NCI-H2227 (cell line): ENCODE results near the gene TRAFD1.

Experiments used
- DNase-seq: peaks from one replicate; lab custom pipeline; 2025; ENCODE audit not compliant: unreplicated experiment; lab: John Stamatoyannopoulos, UW

The TRAFD1 gene

DNA sequence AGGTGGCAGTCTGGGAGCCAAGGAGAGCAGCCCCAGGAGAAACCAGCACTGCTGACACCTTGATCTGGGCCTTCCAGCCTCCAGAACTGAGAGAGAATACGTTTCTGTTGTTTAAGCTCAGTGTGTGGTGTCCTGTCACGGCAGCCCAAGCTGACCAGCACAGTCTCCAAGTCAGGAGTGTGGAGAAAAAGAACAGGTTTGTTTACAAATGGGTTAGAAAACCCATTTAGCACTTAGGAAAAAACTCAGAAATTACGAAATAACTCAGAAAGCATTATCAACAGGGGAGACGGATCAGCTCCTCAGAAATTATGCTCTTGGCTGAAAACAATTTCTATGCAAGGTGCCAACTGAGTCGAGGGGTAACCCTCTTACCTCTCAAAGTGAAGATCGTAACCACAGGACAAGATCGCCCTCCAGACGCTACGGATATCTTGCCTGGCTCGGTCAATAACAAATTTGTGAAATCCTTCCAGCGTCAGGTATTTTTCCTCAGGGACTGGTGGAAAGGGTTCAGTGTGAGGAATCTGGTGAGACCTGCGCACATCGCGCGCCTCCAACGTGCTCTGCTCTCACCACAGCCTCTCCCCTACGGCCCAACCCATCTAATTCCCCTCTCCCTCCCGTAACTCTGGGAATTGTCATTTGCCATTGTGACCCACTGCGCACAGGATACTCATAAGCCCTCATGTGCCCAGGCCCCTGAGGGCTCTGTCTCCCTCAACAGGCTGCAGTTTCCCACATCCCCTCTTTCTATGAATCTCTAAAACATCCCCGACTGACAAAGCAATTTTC is 50.2 kb downstream of the TRAFD1 start:
- DNase-seq: no peak

DNA sequence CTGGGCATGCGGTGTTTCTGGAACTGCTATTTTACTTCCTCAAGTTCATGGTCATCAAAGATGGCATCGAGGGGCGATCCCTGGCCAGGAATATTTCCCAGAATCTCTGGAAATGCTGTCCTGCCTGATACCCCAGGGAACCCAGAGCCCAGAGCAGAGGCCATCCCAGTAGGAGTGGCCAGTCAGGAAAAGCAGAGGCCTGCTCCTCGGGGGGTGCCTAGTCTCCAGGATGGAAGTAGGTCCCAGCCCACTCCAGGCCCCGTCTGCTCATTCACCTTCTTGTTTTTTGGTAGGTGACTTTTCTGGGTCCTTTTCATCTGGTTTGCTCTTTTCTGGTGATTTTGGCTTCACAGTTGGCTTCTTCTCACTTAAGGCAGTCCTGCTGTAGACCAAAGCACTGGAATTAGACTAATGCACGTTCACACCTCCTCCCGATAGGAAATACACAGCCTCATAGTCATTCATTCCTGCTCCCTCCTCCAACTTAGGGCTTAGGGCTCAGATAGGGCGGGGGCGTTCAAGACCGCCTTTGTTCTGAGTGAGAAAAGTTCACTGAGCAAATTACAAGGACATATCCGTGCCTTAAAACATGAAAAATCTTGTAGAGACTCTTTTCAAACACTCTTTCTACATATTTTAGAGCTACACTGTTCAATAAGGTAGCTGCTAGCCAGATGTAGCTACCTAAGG is 51.1 kb downstream of the TRAFD1 start:
- no peak for DNase-seq

DNA sequence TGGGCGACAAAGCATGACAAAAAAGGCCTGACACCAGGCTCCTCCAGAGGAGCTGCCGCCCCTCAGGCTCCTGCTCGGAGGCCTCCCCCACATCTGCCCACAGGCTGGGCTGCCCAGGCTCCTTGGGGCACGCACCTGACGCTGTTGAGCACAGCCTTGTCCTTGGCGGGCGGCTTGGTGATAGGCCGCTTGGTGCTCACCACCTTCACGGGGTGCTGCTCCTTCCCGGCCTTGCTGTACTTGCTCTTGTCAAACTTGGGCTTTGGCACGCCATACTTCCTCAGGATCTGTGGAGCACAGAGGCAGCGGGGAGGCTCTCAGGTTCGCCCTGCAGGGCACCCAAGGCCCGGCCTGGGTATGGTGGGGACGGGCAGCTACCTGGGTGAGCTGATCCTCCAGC is 53.4 kb downstream of the TRAFD1 start:
- DNase-seq: no peak

DNA sequence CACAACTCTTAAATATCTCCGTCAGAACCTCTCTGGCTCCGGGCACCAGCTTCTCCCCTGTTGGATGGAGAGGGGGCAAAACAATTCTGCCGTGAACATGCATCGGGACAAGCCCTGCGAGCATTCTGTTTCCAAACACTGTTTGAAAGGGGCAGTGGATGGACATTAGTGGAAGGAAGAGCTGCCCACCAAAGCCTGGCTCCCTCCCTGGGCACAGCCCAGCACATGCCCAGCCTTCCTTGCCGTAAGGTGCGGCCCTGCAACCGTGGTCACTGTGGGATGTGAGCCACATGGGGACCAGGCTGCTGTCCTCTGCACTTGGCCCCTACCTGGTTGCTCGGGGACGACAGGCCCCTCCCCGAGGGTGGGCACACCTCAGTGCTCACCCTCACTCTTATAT is 54.0 kb downstream of the TRAFD1 start:
- no peak for DNase-seq

DNA sequence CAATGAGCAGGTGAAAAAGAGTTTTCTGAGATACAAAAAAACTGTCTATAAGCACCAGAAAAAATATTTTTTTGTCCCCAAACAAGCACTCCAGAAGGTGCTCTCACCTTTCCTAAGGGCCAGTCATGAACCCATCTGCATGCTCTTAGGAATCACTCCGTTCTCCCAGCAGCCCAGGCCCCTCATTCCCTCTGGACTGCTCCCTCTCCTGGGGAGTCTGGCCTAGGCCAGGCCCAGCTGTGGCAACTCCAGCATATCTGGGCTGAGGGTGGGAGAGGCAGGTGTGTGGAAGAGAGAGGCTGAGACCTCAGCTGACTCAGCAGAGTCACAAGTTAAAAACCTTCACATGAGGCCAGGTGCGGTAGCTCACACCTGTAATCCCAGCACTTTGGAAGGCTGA is 54.6 kb downstream of the TRAFD1 start:
- DNase-seq: no peak

DNA sequence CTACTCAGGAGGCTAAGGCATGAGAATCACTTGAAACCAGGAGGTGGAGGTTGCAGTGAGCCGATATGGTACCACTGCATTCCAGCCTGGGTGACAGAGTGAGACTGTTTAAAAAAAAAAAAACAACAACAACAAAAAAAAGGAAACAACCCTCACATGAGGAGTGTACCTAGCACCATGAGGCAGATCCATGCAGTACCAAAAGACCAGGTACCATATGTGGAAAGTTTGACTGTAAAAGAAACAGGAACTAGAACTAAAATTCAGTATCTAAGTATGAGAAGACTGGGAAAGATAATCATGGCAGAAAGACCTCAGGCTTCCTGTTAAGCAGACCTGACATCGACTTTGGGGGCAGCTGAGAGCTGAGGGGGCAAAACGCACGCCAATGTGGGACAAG is 55.1 kb downstream of the TRAFD1 start:
- no peak for DNase-seq

DNA sequence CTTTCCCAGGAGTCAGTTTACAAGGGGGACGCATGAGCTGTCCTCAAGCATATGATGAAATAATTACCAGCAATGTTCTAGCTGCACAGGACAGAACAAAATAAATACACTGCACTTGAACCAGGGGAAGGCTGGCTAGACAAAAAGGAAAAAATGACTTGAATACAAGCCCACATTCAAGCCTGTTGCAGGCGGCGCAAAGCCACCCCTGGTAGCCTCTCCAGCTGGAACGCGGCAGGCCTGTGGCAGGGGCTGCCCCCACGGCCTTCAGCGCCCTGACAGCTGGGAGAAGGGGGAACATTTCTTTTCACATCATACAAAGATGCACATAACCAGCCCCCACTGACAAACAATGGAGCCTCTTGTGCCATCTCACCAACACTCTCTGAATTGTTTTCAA is 57.1 kb downstream of the TRAFD1 start:
- DNase-seq: no peak

DNA sequence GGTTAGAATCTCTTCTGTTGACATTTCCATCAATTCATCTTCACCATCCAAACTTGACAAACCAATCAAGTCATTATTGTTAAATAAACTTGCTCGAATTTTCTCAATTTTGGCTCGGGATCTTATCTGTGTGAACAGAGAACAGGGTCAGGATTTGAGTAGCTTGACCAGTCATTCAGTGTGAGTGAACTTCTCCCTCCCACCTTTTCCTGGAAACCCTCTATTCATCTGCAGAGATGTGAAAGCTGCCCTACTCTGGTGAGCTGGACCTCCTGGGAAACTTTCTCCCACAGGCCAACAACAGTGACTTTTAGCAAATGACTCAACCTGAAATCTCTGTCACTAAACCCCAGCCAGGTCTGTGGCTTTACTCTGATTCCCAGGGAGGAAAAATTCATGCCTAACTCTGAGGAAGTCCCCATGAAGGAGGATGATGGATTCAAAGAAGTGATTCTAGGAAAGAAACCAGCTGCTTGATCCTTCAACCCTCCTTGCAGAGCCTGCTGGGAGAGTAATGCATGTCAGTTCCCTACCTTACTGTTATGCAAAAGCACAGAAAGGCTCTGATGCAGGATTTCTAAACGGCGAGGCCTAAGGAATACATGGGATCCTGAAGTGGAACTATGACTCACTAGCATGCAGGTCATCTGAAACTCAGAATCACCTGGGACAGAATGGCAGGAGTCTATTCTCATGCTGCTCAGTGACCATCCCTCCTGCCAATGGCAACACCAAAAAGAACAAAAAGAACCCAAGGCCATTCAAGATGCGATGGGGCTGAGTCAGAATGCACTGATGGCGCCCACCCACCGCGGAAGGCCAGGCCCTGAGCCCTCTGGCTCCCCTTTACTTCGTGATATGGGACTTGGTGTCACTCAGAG is 58.0 kb downstream of the TRAFD1 start:
- no peak for DNase-seq

DNA sequence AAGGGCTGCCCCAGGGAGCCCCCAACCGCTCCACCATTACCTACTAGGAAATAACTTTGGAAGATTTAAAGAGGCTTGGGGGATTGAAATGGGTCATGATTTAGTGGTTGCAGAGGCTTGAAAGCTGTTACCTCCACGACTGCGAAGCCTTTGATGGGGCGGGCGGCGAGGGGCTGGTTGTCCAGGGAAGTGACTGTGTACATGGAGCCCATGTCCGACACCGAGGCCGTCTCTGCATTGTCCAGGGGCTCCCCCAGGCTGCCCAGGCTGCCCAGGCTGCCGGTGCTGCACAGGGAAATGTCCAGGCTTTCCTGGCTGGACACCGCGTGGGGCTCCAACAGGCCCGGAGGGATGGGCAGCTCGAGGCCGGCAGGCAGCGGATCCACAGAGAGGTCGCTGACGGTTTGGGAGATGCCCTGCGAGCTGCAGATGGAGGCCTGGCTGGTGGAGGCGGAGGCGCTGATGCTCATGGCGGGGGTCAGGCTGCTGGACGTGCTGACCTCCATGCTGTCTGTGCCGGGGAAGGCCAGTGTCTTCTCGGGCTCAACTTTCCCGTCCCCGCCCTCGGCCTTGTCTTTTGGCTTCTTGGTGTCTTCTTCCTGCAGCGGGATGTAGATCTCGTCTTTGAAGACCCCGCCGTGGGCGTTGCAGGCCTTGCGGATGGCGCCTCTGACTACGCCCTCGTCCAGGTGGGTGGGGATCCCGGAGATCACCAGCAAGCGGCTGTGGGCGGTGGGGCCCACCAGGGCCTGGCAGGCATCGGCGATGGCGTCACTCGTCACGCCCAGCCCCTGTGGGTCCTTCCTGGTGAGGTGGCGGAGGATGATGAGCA is 58.9 kb downstream of the TRAFD1 start:
- no peak for DNase-seq

DNA sequence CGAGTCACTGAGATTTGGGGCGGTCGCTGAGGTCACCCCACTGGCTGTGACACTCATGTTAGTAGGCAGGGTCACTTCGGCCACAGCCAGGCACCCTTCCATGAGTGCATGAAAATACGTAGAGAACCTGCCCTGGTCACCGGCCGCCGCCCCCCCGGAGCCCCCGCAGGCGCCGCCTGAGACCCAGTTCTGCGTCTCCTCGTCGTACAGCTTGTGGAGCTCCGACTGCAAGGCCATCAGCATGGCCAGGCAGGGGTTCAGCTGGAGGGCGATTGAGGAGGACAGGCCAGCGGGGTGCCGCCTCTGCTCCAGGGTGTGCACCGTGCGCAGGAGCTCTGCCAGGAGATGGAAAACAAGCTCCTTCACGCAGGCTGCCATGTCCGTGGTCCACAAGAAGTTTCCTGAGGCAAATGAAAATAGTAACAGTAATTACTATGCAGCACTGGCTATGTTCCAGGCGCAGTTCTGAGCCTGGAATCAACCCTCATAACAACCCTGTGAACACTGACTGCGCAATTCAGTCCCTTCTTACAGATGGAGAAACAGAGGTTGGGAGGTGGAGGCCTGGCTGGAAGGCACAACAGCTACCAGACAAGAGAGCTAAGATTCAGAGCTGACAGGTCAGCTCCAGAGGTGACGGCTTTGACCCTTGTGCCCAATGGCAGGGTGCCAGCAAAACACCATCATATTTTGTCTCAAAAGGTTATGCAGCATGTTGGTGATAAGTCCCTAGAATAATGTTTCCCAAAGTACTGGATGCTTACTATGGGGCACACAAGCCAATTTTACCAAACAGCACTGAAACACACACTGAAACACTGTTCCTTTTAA is 59.9 kb downstream of the TRAFD1 start:
- DNase-seq: no peak

DNA sequence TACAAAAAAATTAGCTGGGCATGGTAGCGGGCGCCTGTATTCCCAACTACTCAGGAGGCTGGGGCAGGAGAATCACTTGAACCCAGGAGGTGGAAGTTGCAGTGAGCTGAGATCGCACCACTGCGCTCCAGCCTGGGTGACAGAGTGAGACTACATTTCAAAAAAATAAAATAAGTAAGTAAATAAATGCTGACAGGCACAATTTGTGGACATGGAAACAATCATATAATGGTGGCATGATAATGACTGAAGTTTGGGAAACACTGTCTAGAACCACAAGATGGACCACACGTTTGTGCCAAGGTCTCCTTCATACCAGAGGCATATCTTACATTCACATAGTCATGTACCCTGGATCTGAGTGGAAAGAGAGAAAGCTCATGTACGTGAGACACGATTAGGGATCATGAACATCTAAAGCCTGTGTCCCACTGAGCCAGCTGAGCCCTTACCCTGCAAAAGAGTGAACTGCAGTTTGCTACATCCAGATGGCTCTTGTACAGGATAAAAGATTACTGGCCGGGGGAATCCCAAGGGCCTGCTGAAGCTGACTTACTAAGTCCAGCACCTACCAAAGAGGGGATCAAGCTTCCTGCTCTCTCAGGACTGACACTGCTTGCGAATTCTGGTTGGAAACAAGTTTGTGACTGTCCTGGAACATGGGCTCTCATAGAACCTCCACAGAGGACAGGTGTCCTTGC is 62.9 kb downstream of the TRAFD1 start:
- DNase-seq: no peak

DNA sequence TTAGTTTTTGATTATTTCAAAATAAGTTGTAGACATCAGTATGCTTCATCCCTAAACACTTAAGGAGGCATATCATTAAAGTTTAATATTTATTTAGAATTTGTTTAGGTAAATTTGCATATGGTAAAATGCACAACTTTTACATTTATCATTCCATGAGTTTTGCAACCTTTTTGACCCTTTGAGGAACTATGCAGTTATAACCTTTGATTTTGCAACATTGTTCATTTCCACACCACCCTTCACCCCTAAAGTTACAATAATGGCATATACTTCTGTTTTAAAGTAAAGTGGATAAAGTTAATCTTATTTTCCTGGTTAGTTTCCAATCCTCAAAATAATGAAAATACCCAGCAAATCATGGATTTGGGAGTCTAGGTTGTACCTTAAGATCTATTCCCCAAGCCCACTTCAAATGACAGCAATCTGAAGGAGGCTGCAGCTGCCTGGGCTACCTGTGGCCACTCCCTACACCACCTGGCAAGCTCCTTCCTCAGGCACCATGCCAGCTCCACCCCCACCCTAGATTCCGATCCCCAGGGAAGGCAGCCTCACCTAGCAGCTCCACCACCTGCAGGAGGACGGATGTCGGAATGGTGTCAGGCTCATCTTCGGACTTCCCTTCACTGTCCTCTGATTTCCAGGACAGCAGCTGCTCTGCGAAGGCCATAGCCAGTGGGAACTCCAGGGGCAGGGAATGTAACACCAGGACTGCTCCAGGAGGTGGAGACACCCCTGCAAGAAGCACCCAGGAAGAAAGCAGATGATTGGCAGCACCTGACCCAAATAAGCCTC is 65.1 kb downstream of the TRAFD1 start:
- no peak for DNase-seq

DNA sequence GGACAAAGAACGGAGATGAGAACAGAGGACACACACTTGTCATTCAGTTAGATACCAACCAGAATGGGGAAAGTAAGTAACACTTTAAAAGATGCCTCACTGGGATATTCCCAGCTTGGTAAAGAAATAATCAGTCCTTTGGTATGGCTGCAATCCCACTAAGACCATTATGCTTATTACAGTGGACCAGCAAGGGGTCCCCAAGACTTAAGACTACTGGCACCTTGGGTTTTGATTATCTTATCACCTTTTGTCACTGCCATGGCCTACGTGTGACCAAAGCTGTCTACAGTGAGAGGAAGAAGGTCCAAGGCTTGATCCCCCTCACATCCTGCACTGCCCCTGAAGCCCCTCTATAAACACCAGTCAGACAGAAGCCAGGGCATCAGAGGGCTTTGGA is 65.8 kb downstream of the TRAFD1 start:
- no peak for DNase-seq

DNA sequence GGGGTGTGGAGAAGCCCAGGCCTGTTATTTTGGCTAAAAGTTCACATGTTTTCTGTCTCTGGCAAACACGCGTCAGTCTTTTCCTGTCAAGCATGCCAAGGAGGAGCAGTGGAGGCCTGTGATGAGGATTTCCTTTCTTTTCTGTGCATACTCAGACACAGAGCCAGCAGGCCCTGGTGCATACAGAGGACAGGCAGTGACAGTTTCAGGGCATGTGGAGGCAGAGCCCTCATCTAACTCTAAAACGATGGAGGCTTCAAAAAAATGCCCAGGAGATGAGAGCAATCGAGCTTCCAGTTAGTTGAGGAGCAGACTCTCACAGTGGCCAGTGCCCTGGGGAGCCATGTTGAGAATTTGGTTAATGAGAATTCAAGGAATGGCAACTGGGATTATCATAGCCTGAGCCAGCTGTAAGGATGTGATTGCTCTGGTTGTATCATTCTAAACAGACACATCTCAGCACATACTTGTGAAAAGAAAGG is 66.5 kb downstream of the TRAFD1 start:
- no peak for DNase-seq

DNA sequence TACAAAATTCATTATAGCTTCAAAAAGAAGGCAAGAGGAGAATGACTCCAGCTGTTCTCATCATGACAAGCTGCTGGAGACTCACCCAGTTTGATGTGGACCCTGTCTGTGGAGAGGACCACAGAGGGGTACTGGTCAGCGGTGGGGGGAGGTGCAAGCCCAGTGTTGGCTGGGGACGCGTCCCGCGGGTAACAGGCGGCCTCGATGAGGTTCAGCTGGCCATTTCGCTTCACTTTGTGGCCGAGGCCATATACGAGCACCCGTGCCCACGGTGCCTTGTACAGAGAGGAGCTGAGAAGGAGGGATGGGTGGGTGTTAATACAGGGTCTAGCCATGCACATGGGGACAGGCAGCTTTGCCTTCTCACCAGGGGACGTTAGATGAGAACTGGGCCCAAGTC is 67.1 kb downstream of the TRAFD1 start:
- no peak for DNase-seq

DNA sequence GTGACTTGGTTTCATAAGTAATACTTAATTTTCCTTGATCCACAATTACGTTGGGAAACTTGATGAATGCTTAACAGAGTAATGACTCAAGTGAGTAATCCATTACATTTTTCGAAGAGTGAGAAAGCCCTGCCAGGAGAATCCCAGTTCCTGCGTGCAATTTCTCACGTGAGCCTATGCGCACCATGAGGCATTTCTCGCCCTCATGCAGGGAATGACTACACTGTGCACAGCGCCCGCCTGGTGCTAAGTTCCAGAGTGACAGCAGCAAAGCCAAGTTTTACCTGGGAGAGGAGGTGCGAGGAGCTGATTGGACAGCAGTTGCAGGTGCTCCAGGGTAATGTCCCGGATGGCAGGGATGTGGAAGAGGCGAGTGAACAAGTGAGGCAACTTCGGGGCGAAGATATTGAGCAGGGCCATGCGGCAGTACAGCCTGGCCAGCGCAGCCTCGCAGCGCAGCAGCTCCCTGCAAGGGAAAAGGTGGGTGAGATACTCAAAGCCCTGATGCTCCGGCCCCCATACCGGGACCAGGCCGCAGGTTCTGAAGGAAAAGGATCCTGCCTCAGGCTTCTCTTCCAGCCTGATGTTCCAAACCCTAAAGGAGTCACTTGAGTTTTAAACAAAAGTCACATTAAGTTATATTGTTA is 69.4 kb downstream of the TRAFD1 start:
- DNase-seq: no peak

DNA sequence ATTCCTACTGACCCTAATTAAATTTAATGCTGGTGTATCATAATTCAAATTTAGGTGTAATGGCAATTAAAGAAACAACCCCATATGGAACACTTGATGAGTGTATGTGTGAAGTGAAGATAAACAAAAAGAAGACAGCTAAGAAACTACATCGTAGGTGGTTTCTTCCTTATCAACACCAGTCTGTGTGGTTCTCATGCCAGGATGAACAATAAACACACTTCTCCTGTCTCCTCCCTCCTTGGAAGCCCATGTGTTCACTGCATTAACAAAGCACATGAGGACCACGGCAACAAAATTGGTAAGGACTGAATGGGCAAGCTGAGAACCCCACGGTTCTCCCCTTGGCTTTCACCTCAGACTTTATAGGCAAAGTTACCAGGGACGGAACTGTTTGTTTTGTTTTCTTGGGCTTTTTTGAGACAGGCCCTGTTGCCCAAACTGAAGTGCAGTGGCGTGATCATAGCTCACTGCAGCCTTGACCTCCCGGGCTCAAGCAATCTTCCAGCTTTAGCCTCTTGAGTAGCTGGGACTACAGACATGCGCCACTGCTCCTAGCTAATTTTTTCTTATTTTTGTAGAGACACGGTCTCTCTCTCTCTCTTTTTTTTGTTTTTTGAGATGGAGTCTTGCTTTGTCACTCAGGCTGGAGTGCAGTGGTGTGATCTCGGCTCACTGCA is 71.0 kb downstream of the TRAFD1 start:
- DNase-seq: no peak
